ENCODE results near the gene HEBP2. TPM values are rescaled to one million over a fixed set of nuclear protein-coding genes. Genes with fewer than 3 reads are reported as not detected.

The HEBP2 gene
- total RNA-seq, 4 donors from 2014 or later: 37.0 to 80.0 (median 58.0) TPM

- 85 to 86% methylated on average over 8 of the region's 8 CpGs for WGBS, 2 donors
- Histone ChIP-seq H3K36me3 (no peaks in the 10 kb centered on the region), H3K4me3 (replicated peaks in 1 of 3) (no peak overlapping the region), H3K27ac (no peak overlapping the region), H3K9me3 (no peaks in the 10 kb centered on the region), H3K27me3 (no peaks in the 10 kb centered on the region), H3K4me1 (no peaks in the 10 kb centered on the region)
- DNase-seq: no peak
- TF ChIP-seq POLR2A (IDR thresholded peaks at IDR 0.05) (no peak), CTCF (IDR thresholded peaks at IDR 0.05) (no peak)
- intact Hi-C loops (cut with DNase I): no loop called here
Observed at GRCh38 chr6:138397128-138398122, 6.6 kb upstream of the HEBP2 start.

DNA sequence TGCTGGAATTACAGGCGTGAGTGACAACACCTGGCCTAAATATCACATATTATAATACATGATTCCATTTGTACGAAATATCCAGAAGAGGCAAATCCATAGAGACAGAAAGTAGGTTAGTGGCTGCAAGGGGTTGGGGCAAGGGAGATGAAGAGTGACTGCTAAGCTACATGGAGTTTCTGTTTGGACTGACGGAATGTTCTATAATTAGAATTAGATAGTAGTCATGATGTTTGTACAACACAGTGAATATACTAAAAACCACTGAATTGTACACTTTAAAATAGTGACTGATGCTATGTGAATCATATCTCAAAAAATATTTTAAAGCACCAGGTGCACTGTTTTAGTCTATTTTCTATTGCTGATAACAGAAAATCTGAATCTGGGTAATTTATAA, 3.7 kb upstream of the HEBP2 start:
- Histone ChIP-seq H3K27me3 (no peaks in the 10 kb centered on the region), H3K4me3 (replicated peaks in 1 of 3) (no peak overlapping the region), H3K9me3 (no peaks in the 10 kb centered on the region), H3K36me3 (no peaks in the 10 kb centered on the region), H3K4me1 (peaks cover 5 to 9% of the 10 kb centered on the region in 2 donors), H3K27ac (no peak overlapping the region)
- TF ChIP-seq CTCF (IDR thresholded peaks at IDR 0.05) (no peak), POLR2A (IDR thresholded peaks at IDR 0.05) (no peak)
- intact Hi-C loops (cut with DNase I): loop anchor here (5.0 kb wide), 1 partner anchor 283 kb away; no protein-coding TSS in a partner anchor
- DNase-seq: no peak
- WGBS, 2 donors: 90 to 97% methylated on average over 3 of the region's 3 CpGs

DNA sequence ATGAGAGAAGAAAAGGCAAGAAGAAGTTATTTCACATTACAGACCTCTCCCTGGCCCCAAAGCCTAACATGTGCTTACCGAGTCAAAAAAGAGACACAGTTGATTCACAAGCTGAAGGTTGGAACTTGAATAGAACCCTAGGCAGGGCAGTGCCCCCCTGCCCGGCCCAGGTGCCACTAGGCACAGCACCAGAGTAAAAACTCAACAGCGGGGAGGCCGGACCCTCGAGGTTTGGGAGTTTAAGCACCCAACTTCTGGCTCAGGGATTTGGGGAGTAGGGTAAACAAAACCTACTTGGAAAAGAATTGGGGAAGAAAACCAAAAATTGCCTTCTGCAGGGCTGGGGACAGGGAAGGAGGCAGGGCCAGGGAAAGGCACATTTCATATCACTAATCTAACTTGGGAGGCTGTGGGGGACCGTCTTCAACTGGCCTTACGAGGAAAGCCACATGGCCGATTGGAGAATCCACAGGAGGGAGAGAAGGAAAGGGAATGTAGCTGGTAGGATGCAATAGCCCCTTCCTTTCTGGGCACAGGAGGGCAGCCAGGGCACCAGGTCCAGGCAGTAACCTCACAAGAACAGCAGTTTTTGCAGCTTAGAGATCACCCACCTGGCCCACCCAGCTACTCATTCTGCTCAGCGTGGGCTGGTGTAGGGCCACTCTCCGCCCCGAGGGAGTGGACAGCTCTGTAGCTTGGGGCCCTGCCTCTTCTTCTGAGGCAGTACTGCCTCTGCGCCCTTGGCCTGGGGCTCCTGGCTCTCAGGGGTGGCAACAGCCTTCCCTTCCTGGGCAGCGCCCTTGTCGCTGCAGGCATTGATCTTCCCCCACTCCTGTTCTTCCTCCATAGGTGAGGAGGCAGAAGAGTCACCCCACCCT, 1.8 kb upstream of the HEBP2 start:
- TF ChIP-seq CTCF (IDR thresholded peaks at IDR 0.05): no peak
- no peak for TF ChIP-seq POLR2A (IDR thresholded peaks at IDR 0.05)
- H3K27ac ChIP-seq: no peak overlapping the region
- no peaks in the 10 kb centered on the region for H3K27me3 ChIP-seq
- H3K4me1 ChIP-seq: peaks cover 5 to 10% of the 10 kb centered on the region in 2 donors
- H3K9me3 ChIP-seq: no peaks in the 10 kb centered on the region
- 90 to 94% methylated on average over 11 to 14 of the region's 14 CpGs for WGBS, 2 donors
- intact Hi-C loops (cut with DNase I): loop anchor here (5.0 kb wide), 1 partner anchor 285 kb away; no protein-coding TSS in a partner anchor
- no peak overlapping the region for H3K4me3 ChIP-seq (replicated peaks in 1 of 3)
- no peak for DNase-seq
- peaks cover 8 to 15% of the 10 kb centered on the region in 2 donors for H3K36me3 ChIP-seq

GRCh38 chr6:138402838-138403187, 1.2 kb upstream of the HEBP2 start:
- Histone ChIP-seq H3K9me3 (no peaks in the 10 kb centered on the region), H3K27me3 (no peaks in the 10 kb centered on the region), H3K36me3 (peaks cover 13 to 21% of the 10 kb centered on the region in 2 donors), H3K4me3 (replicated peaks in 1 of 3) (peak overlapping the region in 1 of 3 donors; percentile 56), H3K4me1 (peaks cover 5 to 10% of the 10 kb centered on the region in 2 donors), H3K27ac (no peak overlapping the region)
- TF ChIP-seq CTCF (IDR thresholded peaks at IDR 0.05): no peak
- no peak for TF ChIP-seq POLR2A (IDR thresholded peaks at IDR 0.05)
- WGBS, 2 donors: 89 to 96% methylated on average over 8 of the region's 8 CpGs
- peak in 1 of 2 donors; percentile 16 for DNase-seq
- intact Hi-C loops (cut with DNase I): loop anchor here (5.0 kb wide), 1 partner anchor 286 kb away; no protein-coding TSS in a partner anchor

Data from thyroid gland (tissue), 4 donors.